Activated CD4-positive, alpha-beta T cell treated with anti-CD3 and anti-CD28 coated beads, Interleukin-2, amount 50 U/mL, for 24 hours (primary cell): ENCODE results near the gene NRROS.
A peak's percentile ranks its signal among the peaks of the same experiment; 100 is the strongest.

Experiments
- DNase-seq, 2 donors: peaks; one replicate each; pipeline ENCODE4 v3.0.0-alpha.2; 2020; ENCODE audit warnings: low read depth in 1 of 2, low spot score in 1 of 2

The NRROS gene

GRCh38 chr3:196677353-196677752, 37.9 kb downstream of the NRROS start:
- DNase-seq: no peak

GRCh38 chr3:196677931-196678330, 38.4 kb downstream of the NRROS start:
- no peak for DNase-seq

- DNase-seq: peak; percentile 26 to 51
Observed at GRCh38 chr3:196684548-196685407, 45.3 kb downstream of the NRROS start.

- DNase-seq: no peak
Observed at GRCh38 chr3:196686436-196686835, 46.9 kb downstream of the NRROS start.

GRCh38 chr3:196688349-196688748, 48.9 kb downstream of the NRROS start:
- DNase-seq: no peak

GRCh38 chr3:196689941-196690660, 50.6 kb downstream of the NRROS start:
- no peak for DNase-seq

- DNase-seq: no peak
Observed at GRCh38 chr3:196691386-196691785, 51.9 kb downstream of the NRROS start.

GRCh38 chr3:196694202-196694638, 54.7 kb downstream of the NRROS start:
- DNase-seq: no peak

GRCh38 chr3:196694941-196695848, 55.7 kb downstream of the NRROS start:
- peak in 1 of 2 donors; percentile 13 for DNase-seq

- DNase-seq: no peak
Observed at GRCh38 chr3:196695849-196696226, 56.3 kb downstream of the NRROS start.

GRCh38 chr3:196697270-196697669, 57.8 kb downstream of the NRROS start:
- no peak for DNase-seq

- no peak for DNase-seq
Observed at GRCh38 chr3:196699749-196700148, 60.3 kb downstream of the NRROS start.

GRCh38 chr3:196700801-196701200, 61.3 kb downstream of the NRROS start:
- no peak for DNase-seq

- no peak for DNase-seq
Observed at GRCh38 chr3:196706327-196706726, 66.8 kb downstream of the NRROS start.

- DNase-seq: no peak
Observed at GRCh38 chr3:196706731-196707130, 67.2 kb downstream of the NRROS start.

- no peak for DNase-seq
Observed at GRCh38 chr3:196707566-196707965, 68.1 kb downstream of the NRROS start.

- no peak for DNase-seq
Observed at GRCh38 chr3:196708467-196708866, 69.0 kb downstream of the NRROS start.
